ENCODE data around the gene SNTN.

Gene SNTN
- total RNA-seq: 0 reads per million in 3 donors

DNA sequence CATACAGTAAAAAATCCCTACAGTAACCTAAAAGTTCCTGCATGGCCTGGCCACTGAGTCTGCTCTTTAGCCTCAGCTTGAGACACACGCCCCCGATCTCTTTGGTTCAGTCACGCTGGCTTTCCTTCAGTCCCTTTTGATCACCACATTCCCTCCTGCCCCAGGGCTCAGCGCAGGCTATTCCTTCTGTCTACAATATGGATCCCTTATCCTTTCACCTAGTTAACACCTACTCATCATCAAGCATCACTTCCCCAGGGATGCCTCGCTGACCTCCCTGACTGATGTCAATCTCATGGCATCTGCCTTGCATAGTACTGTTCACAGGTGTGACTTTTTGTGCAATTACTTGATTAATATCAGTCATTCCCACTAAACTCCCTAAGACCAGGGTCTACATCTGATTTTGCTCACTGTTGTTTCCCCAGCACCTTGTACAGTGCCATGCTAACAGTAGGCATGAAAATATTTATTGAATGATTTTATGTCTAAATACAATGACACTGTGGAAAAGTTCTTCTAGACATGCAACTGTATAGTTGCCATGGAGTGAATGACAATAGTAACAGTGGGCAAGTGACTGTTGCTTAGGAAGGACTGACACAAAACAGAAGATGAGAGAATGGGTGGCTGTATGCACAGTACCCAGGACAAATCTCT is at the start of gene SNTN:
Gene SNTN (plus strand): TSS at position 610 of the 660 bp plus-strand sequence. CDS start 13 bp downstream, at position 623.
- Histone ChIP-seq H3K4me3 (ENCODE audit: insufficient read depth, low read depth, low read length, poor library complexity, severe bottlenecking) (no peak within 1 kb of the TSS), H3K27me3 (replicated peaks; ENCODE audit: control insufficient read depth, insufficient read depth, low read length, poor library complexity, severe bottlenecking) (no peaks in the 10 kb centered on the region), H3K9me3 (ENCODE audit: control insufficient read depth, low read length) (no peaks in the 10 kb centered on the region)

DNA sequence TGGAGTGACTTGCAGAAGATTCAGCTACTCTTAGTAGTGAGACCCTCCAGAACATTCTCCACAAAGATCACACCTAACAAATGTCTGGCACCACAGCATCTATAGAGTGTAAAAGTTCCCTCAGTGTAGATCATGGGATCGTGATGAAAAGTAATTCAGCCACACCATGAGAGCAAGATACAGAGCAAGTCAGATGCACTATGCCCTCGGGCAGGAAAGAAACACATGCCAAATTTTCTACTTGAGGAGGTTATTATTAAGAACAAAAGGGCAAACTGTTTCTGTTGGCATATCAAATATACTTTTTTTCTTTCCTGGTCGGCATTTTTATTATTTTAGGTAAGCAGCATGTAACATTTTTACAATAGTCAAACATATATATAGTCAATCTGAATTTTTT is 44.8 kb upstream of the SNTN start:
- Histone ChIP-seq H3K27me3 (replicated peaks; ENCODE audit: control insufficient read depth, insufficient read depth, low read length, poor library complexity, severe bottlenecking) (no peaks in the 10 kb centered on the region), H3K4me3 (ENCODE audit: insufficient read depth, low read depth, low read length, poor library complexity, severe bottlenecking) (no peak overlapping the region), H3K4me1 (ENCODE audit: control insufficient read depth, insufficient read depth, low read length, poor library complexity, severe bottlenecking) (no peaks in the 10 kb centered on the region), H3K9me3 (ENCODE audit: control insufficient read depth, low read length) (no peaks in the 10 kb centered on the region), H3K27ac (ENCODE audit: insufficient read depth, low read length, poor library complexity, severe bottlenecking) (no peak overlapping the region), H3K36me3 (ENCODE audit: control insufficient read depth, insufficient read depth, low read length) (no peaks in the 10 kb centered on the region)
- no peak for DNase-seq

More for the DNA sequence above, at the start of gene SNTN:
- no peak within 1 kb of the TSS for H3K27ac ChIP-seq (ENCODE audit: insufficient read depth, low read length, poor library complexity, severe bottlenecking)
- H3K4me1 ChIP-seq (ENCODE audit: control insufficient read depth, insufficient read depth, low read length, poor library complexity, severe bottlenecking): no peaks in the 10 kb centered on the region
- DNase-seq: no peak
- no peaks in the 10 kb centered on the region for H3K36me3 ChIP-seq (ENCODE audit: control insufficient read depth, insufficient read depth, low read length)

DNA sequence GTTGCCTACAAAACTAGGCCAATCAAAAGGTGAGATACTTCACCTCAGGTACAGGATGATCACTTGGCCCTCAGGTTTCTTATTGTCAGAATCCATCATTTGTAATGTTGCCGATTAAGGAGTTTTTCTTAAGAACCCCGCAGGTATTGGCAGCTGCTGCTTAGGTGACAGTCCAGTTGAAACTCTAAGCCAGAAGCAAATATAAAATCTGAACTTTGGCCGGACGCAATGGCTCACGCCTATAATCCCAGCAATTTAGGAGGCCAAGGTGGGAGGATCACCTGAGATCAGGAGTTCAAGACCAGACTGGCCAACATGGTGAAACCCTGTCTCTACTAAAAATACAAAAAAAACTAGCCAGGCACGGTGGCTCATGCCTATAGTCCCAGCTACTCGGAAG is 43.1 kb upstream of the SNTN start:
- H3K27me3 ChIP-seq (replicated peaks; ENCODE audit: control insufficient read depth, insufficient read depth, low read length, poor library complexity, severe bottlenecking): no peaks in the 10 kb centered on the region
- no peaks in the 10 kb centered on the region for H3K36me3 ChIP-seq (ENCODE audit: control insufficient read depth, insufficient read depth, low read length)
- H3K4me1 ChIP-seq (ENCODE audit: control insufficient read depth, insufficient read depth, low read length, poor library complexity, severe bottlenecking): no peaks in the 10 kb centered on the region
- no peak for DNase-seq
- H3K4me3 ChIP-seq (ENCODE audit: insufficient read depth, low read depth, low read length, poor library complexity, severe bottlenecking): no peak overlapping the region
- no peaks in the 10 kb centered on the region for H3K9me3 ChIP-seq (ENCODE audit: control insufficient read depth, low read length)
- no peak overlapping the region for H3K27ac ChIP-seq (ENCODE audit: insufficient read depth, low read length, poor library complexity, severe bottlenecking)

DNA sequence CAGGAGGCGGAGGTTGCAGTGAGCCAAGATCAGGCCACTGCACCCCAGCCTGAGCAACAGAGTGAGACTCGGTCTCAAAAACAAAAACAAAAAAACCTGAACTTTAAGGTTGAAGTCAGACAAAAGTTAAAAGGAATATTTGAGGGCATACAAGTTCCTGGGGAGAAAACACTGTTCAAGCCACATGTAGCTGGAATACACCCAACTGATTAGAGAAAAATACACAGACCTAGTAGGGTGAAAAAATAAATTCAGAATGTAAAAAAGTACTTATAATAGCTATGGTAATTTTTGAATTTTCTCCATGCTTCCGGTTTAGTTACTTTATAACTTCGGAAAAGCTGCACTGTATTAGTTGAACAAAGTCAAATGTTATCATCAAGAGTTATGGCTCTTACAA is 42.6 kb upstream of the SNTN start:
- no peaks in the 10 kb centered on the region for H3K27me3 ChIP-seq (replicated peaks; ENCODE audit: control insufficient read depth, insufficient read depth, low read length, poor library complexity, severe bottlenecking)
- no peak for DNase-seq
- no peak overlapping the region for H3K27ac ChIP-seq (ENCODE audit: insufficient read depth, low read length, poor library complexity, severe bottlenecking)
- no peaks in the 10 kb centered on the region for H3K9me3 ChIP-seq (ENCODE audit: control insufficient read depth, low read length)
- H3K36me3 ChIP-seq (ENCODE audit: control insufficient read depth, insufficient read depth, low read length): no peaks in the 10 kb centered on the region
- no peaks in the 10 kb centered on the region for H3K4me1 ChIP-seq (ENCODE audit: control insufficient read depth, insufficient read depth, low read length, poor library complexity, severe bottlenecking)
- H3K4me3 ChIP-seq (ENCODE audit: insufficient read depth, low read depth, low read length, poor library complexity, severe bottlenecking): no peak overlapping the region

DNA sequence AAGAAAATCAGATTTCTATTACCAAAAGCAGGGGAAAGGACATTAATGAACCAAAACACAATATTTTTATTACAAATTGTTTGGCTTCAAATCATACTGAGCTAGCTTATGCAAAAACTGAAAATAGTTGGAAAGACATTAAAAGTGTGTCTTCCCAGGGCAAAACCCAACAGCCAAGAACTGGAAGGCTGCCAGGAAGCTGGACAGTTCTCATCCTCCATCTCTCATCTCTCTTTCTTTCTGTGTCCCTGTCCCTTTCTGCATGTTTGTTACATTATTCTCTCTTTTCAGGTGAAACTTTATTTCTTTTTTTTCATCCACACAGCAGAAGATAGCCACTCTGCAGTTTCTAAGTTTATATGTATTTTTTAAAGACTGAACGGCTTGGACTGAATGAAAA is 41.1 kb upstream of the SNTN start:
- no peak overlapping the region for H3K4me3 ChIP-seq (ENCODE audit: insufficient read depth, low read depth, low read length, poor library complexity, severe bottlenecking)
- H3K36me3 ChIP-seq (ENCODE audit: control insufficient read depth, insufficient read depth, low read length): no peaks in the 10 kb centered on the region
- no peak for DNase-seq
- H3K9me3 ChIP-seq (ENCODE audit: control insufficient read depth, low read length): no peaks in the 10 kb centered on the region
- H3K4me1 ChIP-seq (ENCODE audit: control insufficient read depth, insufficient read depth, low read length, poor library complexity, severe bottlenecking): no peaks in the 10 kb centered on the region
- no peaks in the 10 kb centered on the region for H3K27me3 ChIP-seq (replicated peaks; ENCODE audit: control insufficient read depth, insufficient read depth, low read length, poor library complexity, severe bottlenecking)
- H3K27ac ChIP-seq (ENCODE audit: insufficient read depth, low read length, poor library complexity, severe bottlenecking): no peak overlapping the region

DNA sequence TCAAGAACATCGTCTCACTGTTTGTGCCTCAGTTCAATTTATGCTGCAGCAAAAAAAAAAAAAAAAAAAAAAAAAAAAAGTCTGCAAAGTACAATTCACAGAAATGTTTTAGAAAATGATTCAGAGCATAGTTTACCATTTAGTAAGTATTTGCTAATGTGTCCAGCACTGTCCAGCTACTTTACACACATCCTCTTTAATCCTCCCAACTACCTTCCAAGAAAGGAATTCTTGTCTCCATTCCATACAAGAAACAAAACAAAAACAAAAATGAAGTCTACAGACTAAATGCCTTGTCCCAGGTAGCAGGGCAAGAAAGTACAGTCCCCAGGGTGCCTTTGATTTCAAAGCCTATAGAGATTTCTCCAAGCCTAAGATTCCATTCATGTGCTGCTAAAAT is 38.9 kb upstream of the SNTN start:
- H3K4me3 ChIP-seq (ENCODE audit: insufficient read depth, low read depth, low read length, poor library complexity, severe bottlenecking): no peak overlapping the region
- no peak for DNase-seq
- H3K36me3 ChIP-seq (ENCODE audit: control insufficient read depth, insufficient read depth, low read length): no peaks in the 10 kb centered on the region
- no peaks in the 10 kb centered on the region for H3K9me3 ChIP-seq (ENCODE audit: control insufficient read depth, low read length)
- H3K27me3 ChIP-seq (replicated peaks; ENCODE audit: control insufficient read depth, insufficient read depth, low read length, poor library complexity, severe bottlenecking): no peaks in the 10 kb centered on the region
- no peaks in the 10 kb centered on the region for H3K4me1 ChIP-seq (ENCODE audit: control insufficient read depth, insufficient read depth, low read length, poor library complexity, severe bottlenecking)
- H3K27ac ChIP-seq (ENCODE audit: insufficient read depth, low read length, poor library complexity, severe bottlenecking): no peak overlapping the region

DNA sequence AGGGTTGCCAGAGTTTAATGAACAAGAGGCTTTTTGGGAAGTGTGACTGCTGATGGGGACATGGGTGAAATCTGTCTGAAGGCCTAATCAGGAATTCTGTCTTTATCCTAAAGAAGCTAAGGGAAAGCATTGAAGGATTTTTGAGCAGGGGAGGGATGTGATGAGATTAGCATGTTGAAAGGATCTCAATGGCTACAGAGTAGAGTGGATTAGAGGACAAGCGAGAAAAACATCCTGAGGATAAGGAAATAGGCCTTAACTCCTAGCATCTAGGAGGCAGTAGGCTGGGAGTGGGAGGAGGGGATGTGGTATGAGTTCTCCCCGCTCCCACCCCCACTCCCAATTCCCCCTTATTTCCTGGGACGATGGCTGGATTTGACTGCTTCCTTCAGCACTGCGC is 35.1 kb upstream of the SNTN start:
- no peaks in the 10 kb centered on the region for H3K9me3 ChIP-seq (ENCODE audit: control insufficient read depth, low read length)
- H3K27ac ChIP-seq (ENCODE audit: insufficient read depth, low read length, poor library complexity, severe bottlenecking): no peak overlapping the region
- H3K36me3 ChIP-seq (ENCODE audit: control insufficient read depth, insufficient read depth, low read length): no peaks in the 10 kb centered on the region
- H3K4me3 ChIP-seq (ENCODE audit: insufficient read depth, low read depth, low read length, poor library complexity, severe bottlenecking): no peak overlapping the region
- no peak for DNase-seq
- no peaks in the 10 kb centered on the region for H3K27me3 ChIP-seq (replicated peaks; ENCODE audit: control insufficient read depth, insufficient read depth, low read length, poor library complexity, severe bottlenecking)
- H3K4me1 ChIP-seq (ENCODE audit: control insufficient read depth, insufficient read depth, low read length, poor library complexity, severe bottlenecking): no peaks in the 10 kb centered on the region

DNA sequence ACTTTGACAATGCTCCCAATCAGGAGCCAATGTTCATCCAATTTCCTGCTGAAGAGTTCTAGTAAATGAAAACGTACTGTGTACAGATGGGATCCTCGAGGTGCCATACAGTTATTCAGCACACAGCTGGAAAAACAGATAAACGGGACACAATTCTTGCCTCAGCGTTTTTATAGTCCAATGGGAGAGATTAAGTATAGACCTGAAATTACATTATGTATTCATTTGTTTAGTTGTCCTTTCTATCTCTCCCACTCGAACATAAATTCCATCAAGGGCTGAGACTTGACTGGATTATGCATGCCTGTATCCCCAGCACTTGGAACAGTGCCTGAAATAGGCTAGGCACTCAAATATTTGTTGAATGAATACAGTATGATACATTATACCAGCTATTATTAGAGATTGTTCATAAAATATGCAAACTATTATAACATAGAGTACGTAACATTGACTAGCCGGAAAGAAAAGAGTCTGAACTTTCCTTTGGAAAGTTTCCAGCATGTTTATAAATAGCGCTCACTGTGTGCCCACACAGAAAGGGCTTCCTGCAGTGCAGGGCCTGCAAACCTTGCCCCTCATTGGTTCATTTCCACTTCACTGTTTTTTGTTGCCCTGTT is 27.4 kb upstream of the SNTN start:
- no peak overlapping the region for H3K27ac ChIP-seq (ENCODE audit: insufficient read depth, low read length, poor library complexity, severe bottlenecking)
- no peak overlapping the region for H3K4me3 ChIP-seq (ENCODE audit: insufficient read depth, low read depth, low read length, poor library complexity, severe bottlenecking)
- H3K9me3 ChIP-seq (ENCODE audit: control insufficient read depth, low read length): no peaks in the 10 kb centered on the region
- no peaks in the 10 kb centered on the region for H3K36me3 ChIP-seq (ENCODE audit: control insufficient read depth, insufficient read depth, low read length)
- H3K27me3 ChIP-seq (replicated peaks; ENCODE audit: control insufficient read depth, insufficient read depth, low read length, poor library complexity, severe bottlenecking): no peaks in the 10 kb centered on the region
- no peak for DNase-seq
- no peaks in the 10 kb centered on the region for H3K4me1 ChIP-seq (ENCODE audit: control insufficient read depth, insufficient read depth, low read length, poor library complexity, severe bottlenecking)

DNA sequence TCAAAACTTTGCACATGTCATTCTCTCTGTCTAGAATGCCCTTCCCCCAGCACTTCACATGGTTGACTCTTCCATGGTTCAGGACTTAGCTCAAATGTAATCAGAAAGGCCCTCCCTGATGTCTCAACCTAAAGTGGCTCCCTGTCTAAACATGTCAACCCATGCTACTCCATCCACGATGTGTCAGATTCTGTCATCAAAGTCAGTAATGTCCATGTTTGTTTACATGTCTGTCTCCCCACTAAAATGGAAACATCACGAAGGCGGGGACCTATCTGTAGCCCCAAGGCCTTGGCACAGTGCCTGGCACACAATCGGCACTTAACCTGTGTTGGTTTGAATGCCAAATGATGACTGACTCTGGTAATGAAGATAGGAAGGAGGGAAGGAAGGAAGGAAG is 20.8 kb upstream of the SNTN start:
- DNase-seq: no peak
- H3K27ac ChIP-seq (ENCODE audit: insufficient read depth, low read length, poor library complexity, severe bottlenecking): no peak overlapping the region
- no peak overlapping the region for H3K4me3 ChIP-seq (ENCODE audit: insufficient read depth, low read depth, low read length, poor library complexity, severe bottlenecking)
- H3K4me1 ChIP-seq (ENCODE audit: control insufficient read depth, insufficient read depth, low read length, poor library complexity, severe bottlenecking): no peaks in the 10 kb centered on the region
- no peaks in the 10 kb centered on the region for H3K9me3 ChIP-seq (ENCODE audit: control insufficient read depth, low read length)
- no peaks in the 10 kb centered on the region for H3K27me3 ChIP-seq (replicated peaks; ENCODE audit: control insufficient read depth, insufficient read depth, low read length, poor library complexity, severe bottlenecking)
- H3K36me3 ChIP-seq (ENCODE audit: control insufficient read depth, insufficient read depth, low read length): no peaks in the 10 kb centered on the region

DNA sequence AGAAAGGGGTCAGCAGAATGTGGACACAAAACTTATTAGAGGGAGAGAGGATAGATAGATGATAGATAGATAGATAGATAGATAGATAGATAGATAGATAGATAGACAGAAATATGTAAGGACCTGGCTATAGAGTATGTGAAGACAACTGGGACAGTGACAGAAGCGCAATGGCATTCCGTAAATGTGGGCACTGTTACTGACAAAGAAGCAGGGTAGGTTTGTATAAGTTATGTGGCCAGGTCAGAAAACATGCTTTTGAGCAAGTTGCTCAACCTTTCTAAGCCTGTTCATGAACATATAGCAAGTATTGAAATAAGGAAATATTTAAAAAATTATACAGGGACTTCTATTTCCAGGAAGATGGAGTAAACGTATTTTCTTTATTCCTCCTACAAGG is 17.3 kb upstream of the SNTN start:
- H3K27me3 ChIP-seq (replicated peaks; ENCODE audit: control insufficient read depth, insufficient read depth, low read length, poor library complexity, severe bottlenecking): no peaks in the 10 kb centered on the region
- no peaks in the 10 kb centered on the region for H3K9me3 ChIP-seq (ENCODE audit: control insufficient read depth, low read length)
- no peak overlapping the region for H3K4me3 ChIP-seq (ENCODE audit: insufficient read depth, low read depth, low read length, poor library complexity, severe bottlenecking)
- no peaks in the 10 kb centered on the region for H3K36me3 ChIP-seq (ENCODE audit: control insufficient read depth, insufficient read depth, low read length)
- H3K4me1 ChIP-seq (ENCODE audit: control insufficient read depth, insufficient read depth, low read length, poor library complexity, severe bottlenecking): no peaks in the 10 kb centered on the region
- H3K27ac ChIP-seq (ENCODE audit: insufficient read depth, low read length, poor library complexity, severe bottlenecking): no peak overlapping the region
- no peak for DNase-seq

Measured in effector memory CD4-positive, alpha-beta T cell (primary cell).